Measurements from ENCODE around the gene MICOS13.
"Not testable (repeated sequence)": the region's sequence is repeated elsewhere in the genome, so short reads cannot be mapped to it uniquely, and the experiment has no call there.

MICOS13 gene

GRCh38 chr19:5700455-5701092 is 20.3 kb upstream of the MICOS13 start:
- no peak for DNase-seq (ENCODE audit: low read depth)

- DNase-seq (ENCODE audit: low read depth), result no peak
These were observed 18.5 kb upstream of the MICOS13 start for GRCh38 chr19:5698635-5699422.

- no peak for DNase-seq (ENCODE audit: low read depth)
These were observed 17.7 kb upstream of the MICOS13 start for GRCh38 chr19:5697890-5698634.

GRCh38 chr19:5697022-5697889 is 16.9 kb upstream of the MICOS13 start:
- no peak for DNase-seq (ENCODE audit: low read depth)

GRCh38 chr19:5696196-5697021 is 16.1 kb upstream of the MICOS13 start:
- no peak for DNase-seq (ENCODE audit: low read depth)

- DNase-seq (ENCODE audit: low read depth), result no peak
These were observed 15.4 kb upstream of the MICOS13 start for GRCh38 chr19:5695649-5696195.

- DNase-seq (ENCODE audit: low read depth), result no peak
These were observed 14.8 kb upstream of the MICOS13 start for GRCh38 chr19:5694956-5695648.

- no peak for DNase-seq (ENCODE audit: low read depth)
These were observed 14.0 kb upstream of the MICOS13 start for GRCh38 chr19:5694167-5694955.

- no peak for DNase-seq (ENCODE audit: low read depth)
These were observed 13.2 kb upstream of the MICOS13 start for GRCh38 chr19:5693195-5694166.

- DNase-seq (ENCODE audit: low read depth), result no peak
These were observed 12.4 kb upstream of the MICOS13 start for GRCh38 chr19:5692723-5693194.

- DNase-seq (ENCODE audit: low read depth), result no peak
These were observed 11.8 kb upstream of the MICOS13 start for GRCh38 chr19:5691822-5692722.

- DNase-seq (ENCODE audit: low read depth), result peak; percentile 13
These were observed 10.9 kb upstream of the MICOS13 start for GRCh38 chr19:5690955-5691821.

- DNase-seq (ENCODE audit: low read depth), result peak; percentile 89
These were observed 10.0 kb upstream of the MICOS13 start, which contains the start of gene RPL36 for GRCh38 chr19:5690125-5690954. TSS of gene RPL36 (plus strand) at chr19:5690295. CDS start at chr19:5690508, 213 bp downstream.

GRCh38 chr19:5688262-5688881 is 8.1 kb upstream of the MICOS13 start:
- not testable (repeated sequence) for DNase-seq (ENCODE audit: low read depth)
